ENCODE measurements around the gene USP22. TPM values are rescaled to one million over a fixed set of nuclear protein-coding genes. Genes with fewer than 3 reads are reported as not detected.

USP22 gene
- total and polyA plus RNA-seq, 2 of the 13 experiments (the other 11 are each of a cell fraction or from before 2014, with no cell fraction given) = 98.0 to 130 TPM

DNA sequence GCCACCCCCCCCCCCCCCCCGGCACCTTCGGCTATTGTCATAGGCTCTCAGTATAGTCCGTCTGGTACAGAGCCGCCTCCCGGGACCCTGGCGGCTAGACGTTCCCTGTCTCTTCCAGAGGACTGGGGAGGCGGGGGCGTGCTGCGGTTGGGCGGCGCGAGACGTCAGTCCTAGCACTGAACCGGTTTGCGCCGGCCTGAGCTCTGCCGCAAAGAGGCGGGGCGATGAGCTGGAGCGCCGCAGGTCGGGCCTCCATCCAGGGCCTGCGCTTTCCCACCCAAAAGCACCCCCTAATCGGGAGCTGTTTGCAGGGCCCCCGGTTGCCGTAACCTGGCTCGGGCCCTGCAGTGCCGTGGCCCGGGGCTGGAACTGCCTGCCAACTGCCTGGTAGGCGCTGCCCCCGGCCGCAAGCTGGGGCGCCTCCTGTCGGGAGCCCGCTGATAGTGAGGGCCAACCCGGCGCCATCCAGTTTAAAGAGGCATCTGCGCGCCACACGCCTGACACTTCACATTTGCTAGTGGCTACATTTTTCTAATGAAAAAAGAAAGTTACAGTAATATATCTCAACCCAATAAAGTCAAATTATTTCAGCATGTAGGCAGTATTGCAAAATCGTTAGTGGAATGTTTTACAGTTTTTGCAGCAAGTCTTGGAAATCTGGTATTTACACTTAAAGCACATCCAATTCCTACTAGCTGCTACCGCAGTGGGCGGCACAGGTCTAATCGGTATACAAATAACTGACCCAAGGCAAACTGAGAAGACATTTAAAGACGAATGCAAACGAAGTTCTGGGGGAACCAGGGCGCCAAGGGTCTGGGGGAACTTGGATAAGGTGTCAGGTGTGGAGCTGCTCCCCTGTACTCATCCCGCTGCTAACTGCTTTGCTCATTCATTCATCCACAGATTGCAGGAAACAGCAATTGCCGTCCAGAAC, 753 bp upstream of the USP22 start (continued):
- TF ChIP-seq EZH2 (conservative IDR thresholded peaks at IDR 0.05; ENCODE audit: low read depth, low read length) (no peak), ZNF138 (CRISPR knock-in tag; IDR thresholded peaks at IDR 0.05; ENCODE audit: low read depth) (no peak), ZFYVE20 (CRISPR knock-in tag; IDR thresholded peaks at IDR 0.05; ENCODE audit: borderline replicate concordance, low read depth) (no peak), ZNF430 (CRISPR knock-in tag; IDR thresholded peaks at IDR 0.05) (peak; percentile 82; the same call in 1 of the 2 replicates), MED13 (CRISPR knock-in tag; IDR thresholded peaks at IDR 0.05) (no peak), ZNF678 (CRISPR knock-in tag; IDR thresholded peaks at IDR 0.05) (no peak), RFXANK (CRISPR knock-in tag; IDR thresholded peaks at IDR 0.05) (no peak), CENPX (CRISPR knock-in tag; IDR thresholded peaks at IDR 0.05) (no peak), ZNF614 (CRISPR knock-in tag; IDR thresholded peaks at IDR 0.05; ENCODE audit: borderline replicate concordance) (no peak), ZNF543 (CRISPR knock-in tag; IDR thresholded peaks at IDR 0.05) (no peak), ZSCAN21 (CRISPR knock-in tag; IDR thresholded peaks at IDR 0.05; ENCODE audit: borderline replicate concordance) (no peak), ZMYM3 (CRISPR knock-in tag; IDR thresholded peaks at IDR 0.05) (peak; percentile 64; the same call in 1 of the 2 replicates), MYC (CRISPR knock-in tag; IDR thresholded peaks at IDR 0.05; ENCODE audit: borderline replicate concordance) (peak; percentile 49; the same call in 1 of the 2 replicates), ZHX1 (CRISPR knock-in tag; IDR thresholded peaks at IDR 0.05; ENCODE audit: low read depth) (peak; percentile 22; the same call in 1 of the 2 replicates), ZNF207 (IDR thresholded peaks at IDR 0.05; ENCODE audit: borderline replicate concordance) (no peak), ZFP41 (CRISPR knock-in tag; IDR thresholded peaks at IDR 0.05; ENCODE audit: borderline replicate concordance) (no peak), ATRX (CRISPR knock-in tag; IDR thresholded peaks at IDR 0.05; ENCODE audit: borderline replicate concordance) (no peak), NR2F2 (IDR thresholded peaks at IDR 0.05; ENCODE audit: borderline replicate concordance, low read depth) (no peak), TOPORS (CRISPR knock-in tag; IDR thresholded peaks at IDR 0.05) (no peak), POLR2AphosphoS5 (IDR thresholded peaks at IDR 0.05; ENCODE audit: low read depth, low read length) (peak; percentile 58), ZNF329 (CRISPR knock-in tag; IDR thresholded peaks at IDR 0.05; ENCODE audit: low read depth) (no peak), ZNF101 (CRISPR knock-in tag; IDR thresholded peaks at IDR 0.05; ENCODE audit: borderline replicate concordance, low read depth) (no peak), PHF21A (CRISPR knock-in tag; IDR thresholded peaks at IDR 0.05) (peak; percentile 50; the same call in 1 of the 2 replicates), ZNF776 (CRISPR knock-in tag; IDR thresholded peaks at IDR 0.05) (peak; percentile 56)
- TF ChIP-seq, protein P1, sequence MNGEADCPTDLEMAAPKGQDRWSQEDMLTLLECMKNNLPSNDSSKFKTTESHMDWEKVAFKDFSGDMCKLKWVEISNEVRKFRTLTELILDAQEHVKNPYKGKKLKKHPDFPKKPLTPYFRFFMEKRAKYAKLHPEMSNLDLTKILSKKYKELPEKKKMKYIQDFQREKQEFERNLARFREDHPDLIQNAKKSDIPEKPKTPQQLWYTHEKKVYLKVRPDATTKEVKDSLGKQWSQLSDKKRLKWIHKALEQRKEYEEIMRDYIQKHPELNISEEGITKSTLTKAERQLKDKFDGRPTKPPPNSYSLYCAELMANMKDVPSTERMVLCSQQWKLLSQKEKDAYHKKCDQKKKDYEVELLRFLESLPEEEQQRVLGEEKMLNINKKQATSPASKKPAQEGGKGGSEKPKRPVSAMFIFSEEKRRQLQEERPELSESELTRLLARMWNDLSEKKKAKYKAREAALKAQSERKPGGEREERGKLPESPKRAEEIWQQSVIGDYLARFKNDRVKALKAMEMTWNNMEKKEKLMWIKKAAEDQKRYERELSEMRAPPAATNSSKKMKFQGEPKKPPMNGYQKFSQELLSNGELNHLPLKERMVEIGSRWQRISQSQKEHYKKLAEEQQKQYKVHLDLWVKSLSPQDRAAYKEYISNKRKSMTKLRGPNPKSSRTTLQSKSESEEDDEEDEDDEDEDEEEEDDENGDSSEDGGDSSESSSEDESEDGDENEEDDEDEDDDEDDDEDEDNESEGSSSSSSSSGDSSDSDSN (CRISPR knock-in tag; IDR thresholded peaks at IDR 0.05) = peak; percentile 81
